Liver (tissue), 3 donors: ENCODE data around the gene FAM184A.

Experiments
- CTCF ChIP-seq: fragments of 150-350 bp; IDR thresholded peaks from 2 replicates; pipeline ENCODE4 v1.5.1; 2017; ENCODE audit warnings: improper control_type of control experiment, low read depth, low read length; ENCODE audit not compliant: missing input control
- RAD21 ChIP-seq, 2 donors: IDR thresholded peaks; 2 replicates each; pipeline ENCODE4 v1.6.1; 2016; ENCODE audit warnings: antibody characterized with exemption in 2 of 2, mild to moderate bottlenecking in 2 of 2
- REST ChIP-seq: IDR thresholded peaks from 2 replicates; pipeline ENCODE4 v1.6.1; 2016; ENCODE audit warnings: antibody characterized with exemption, mild to moderate bottlenecking
- TAF1 ChIP-seq: conservative IDR thresholded peaks from 2 replicates; pipeline ENCODE4 v1.6.1; 2016; ENCODE audit warnings: antibody characterized with exemption, mild to moderate bottlenecking
- donor health status: healthy.
- donor health status: healthy.

- TF ChIP-seq CTCF (no peak), TAF1 (no peak), RAD21 (IDR thresholded peaks at IDR 0.05) (no peak), REST (no peak)
These were observed 52.7 kb downstream of the FAM184A start for GRCh38 chr6:119025793-119026192.
